Hepatocyte (in vitro differentiated cells): ENCODE data around the gene FKBP6. TPM values are rescaled to one million over a fixed set of nuclear protein-coding genes. Genes with fewer than 3 reads are reported as not detected.
A peak's percentile ranks its signal among the peaks of the same experiment; 100 is the strongest.
"Not testable (repeated sequence)": the region's sequence is repeated elsewhere in the genome, so short reads cannot be mapped to it uniquely, and the experiment has no call there.

Experiments used
- DNase-seq: peaks from one replicate; pipeline ENCODE4 v3.0.0-alpha.2; 2016; ENCODE audit warnings: low spot score
- H2AFZ ChIP-seq: fragments of 200-600 bp; sonication (generic); 2 replicates; pipeline ENCODE4 v1.6.0; 2016; ENCODE audit warnings: antibody characterized with exemption, mild to moderate bottlenecking
- H3K27ac ChIP-seq: fragments of 200-600 bp; sonication (generic); 2 replicates; pipeline ENCODE4 v1.5.1; 2016; ENCODE audit warnings: mild to moderate bottlenecking
- H3K27me3 ChIP-seq: fragments of 200-600 bp; sonication (generic); 2 replicates; pipeline ENCODE4 v1.6.1; 2016
- H3K36me3 ChIP-seq: fragments of 200-600 bp; sonication (generic); replicated peaks from 2 replicates; pipeline ENCODE4 v1.5.1; 2016; ENCODE audit warnings: low read depth; ENCODE audit not compliant: insufficient read depth
- H3K4me1 ChIP-seq: fragments of 200-600 bp; sonication (generic); 2 replicates; pipeline ENCODE4 v1.5.1; 2016; ENCODE audit warnings: mild to moderate bottlenecking, moderate library complexity; ENCODE audit not compliant: insufficient read depth
- H3K4me2 ChIP-seq: fragments of 200-600 bp; sonication (generic); 2 replicates; pipeline ENCODE4 v1.6.0; 2016
- H3K4me3 ChIP-seq: fragments of 200-600 bp; sonication (generic); 2 replicates; pipeline ENCODE4 v1.5.1; 2016; ENCODE audit warnings: mild to moderate bottlenecking
- H3K79me2 ChIP-seq: fragments of 200-600 bp; sonication (generic); 2 replicates; pipeline ENCODE4 v1.6.0; 2017; ENCODE audit warnings: mild to moderate bottlenecking
- H3K9me2 ChIP-seq: fragments of 200-600 bp; sonication (generic); replicated peaks from 2 replicates; pipeline ENCODE4 v1.6.0; 2017; ENCODE audit warnings: mild to moderate bottlenecking; ENCODE audit not compliant: insufficient read depth
- H3K9me3 ChIP-seq: fragments of 200-600 bp; sonication (generic); 2 replicates; pipeline ENCODE4 v1.5.1; 2016; ENCODE audit warnings: low read depth, mild to moderate bottlenecking
- H4K20me1 ChIP-seq: fragments of 200-600 bp; sonication (generic); 2 replicates; pipeline ENCODE4 v1.6.0; 2016; ENCODE audit warnings: mild to moderate bottlenecking; ENCODE audit not compliant: insufficient read depth, poor library complexity, severe bottlenecking
- EZH2 ChIP-seq: fragments of 200-600 bp; sonication (generic); IDR thresholded peaks from 2 replicates; pipeline ENCODE4 v1.6.1; 2016; ENCODE audit warnings: antibody characterized with exemption, mild to moderate bottlenecking, borderline replicate concordance
- EZH2phosphoT487 ChIP-seq: fragments of 200-600 bp; sonication (generic); IDR thresholded peaks from one replicate; pipeline ENCODE4 v1.6.1; 2018; ENCODE audit warnings: antibody characterized with exemption, mild to moderate bottlenecking, low read depth, moderate library complexity; ENCODE audit not compliant: unreplicated experiment, severe bottlenecking
- WGBS: methylation state at CpG from one replicate; pipeline ENCODE4 v1.1.6; 2016; ENCODE audit warnings: low lambda C conversion rate; ENCODE audit errors: missing lambda C conversion rate; 5-methylcytosine and 5-hydroxymethylcytosine counted together
- polyA plus RNA-seq: library from polyadenylated mRNA; unstranded; fragments of >200 nt; fragmentation: Nextera tagmentation; extraction: Ambion mirVana; gene quantifications from 2 replicates; pipeline ENCODE4 v1.2.1, GENCODE V29; 2016
- total RNA-seq: library from RNA; depleted of rRNA; stranded (reverse); fragments of >200 nt; gene quantifications from 2 replicates; pipeline ENCODE4 v1.2.3, GENCODE V29; 2014
- TF ChIP-seq, protein P1 (sequence below): fragments of 200-600 bp; sonication (generic); IDR thresholded peaks from 2 replicates; pipeline ENCODE4 v1.5.1; 2016; ENCODE audit warnings: antibody characterized with exemption, mild to moderate bottlenecking; ENCODE audit not compliant: poor library complexity

Gene FKBP6
- total and polyA plus RNA-seq, 2 experiments from 2014 or later, result 0.17 TPM; not detected in 1

DNA sequence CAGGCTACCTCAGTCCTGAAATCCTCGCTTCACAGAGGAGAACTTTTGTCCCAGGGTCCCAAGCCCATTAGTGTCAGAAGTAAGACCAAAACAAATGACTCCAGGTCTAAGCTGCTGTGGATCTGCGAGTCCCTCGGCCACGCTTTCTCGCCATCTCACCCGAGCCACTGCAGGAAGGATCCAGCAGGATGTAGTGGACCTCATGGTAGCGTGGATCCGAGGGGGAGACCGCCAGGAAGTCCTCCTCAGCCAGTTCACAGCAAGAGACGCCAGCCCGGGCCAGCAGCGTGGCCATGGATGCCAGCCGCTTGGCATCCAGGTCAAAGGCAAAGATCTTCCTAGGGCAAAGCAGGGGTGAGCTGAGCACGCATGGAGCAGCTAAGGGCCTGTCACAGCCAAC is 23.9 kb upstream of the FKBP6 start:
- H2AFZ ChIP-seq, result no peak overlapping the region
- H3K36me3 ChIP-seq, result no peaks in the 10 kb centered on the region
- peaks cover 7% of the 10 kb centered on the region for H3K4me1 ChIP-seq
- H4K20me1 ChIP-seq, result no peaks in the 10 kb centered on the region
- H3K27me3 ChIP-seq, result no peaks in the 10 kb centered on the region
- H3K9me2 ChIP-seq, result no peaks in the 10 kb centered on the region
- no peaks in the 10 kb centered on the region for H3K9me3 ChIP-seq
- 96% methylated on average over 14 of the region's 14 CpGs for WGBS
- no peak overlapping the region for H3K27ac ChIP-seq
- TF ChIP-seq EZH2phosphoT487, result no peak
- TF ChIP-seq, protein P1, sequence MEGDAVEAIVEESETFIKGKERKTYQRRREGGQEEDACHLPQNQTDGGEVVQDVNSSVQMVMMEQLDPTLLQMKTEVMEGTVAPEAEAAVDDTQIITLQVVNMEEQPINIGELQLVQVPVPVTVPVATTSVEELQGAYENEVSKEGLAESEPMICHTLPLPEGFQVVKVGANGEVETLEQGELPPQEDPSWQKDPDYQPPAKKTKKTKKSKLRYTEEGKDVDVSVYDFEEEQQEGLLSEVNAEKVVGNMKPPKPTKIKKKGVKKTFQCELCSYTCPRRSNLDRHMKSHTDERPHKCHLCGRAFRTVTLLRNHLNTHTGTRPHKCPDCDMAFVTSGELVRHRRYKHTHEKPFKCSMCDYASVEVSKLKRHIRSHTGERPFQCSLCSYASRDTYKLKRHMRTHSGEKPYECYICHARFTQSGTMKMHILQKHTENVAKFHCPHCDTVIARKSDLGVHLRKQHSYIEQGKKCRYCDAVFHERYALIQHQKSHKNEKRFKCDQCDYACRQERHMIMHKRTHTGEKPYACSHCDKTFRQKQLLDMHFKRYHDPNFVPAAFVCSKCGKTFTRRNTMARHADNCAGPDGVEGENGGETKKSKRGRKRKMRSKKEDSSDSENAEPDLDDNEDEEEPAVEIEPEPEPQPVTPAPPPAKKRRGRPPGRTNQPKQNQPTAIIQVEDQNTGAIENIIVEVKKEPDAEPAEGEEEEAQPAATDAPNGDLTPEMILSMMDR, result no peak
- no peak for DNase-seq
- peaks cover 7% of the 10 kb centered on the region for H3K79me2 ChIP-seq
- no peak overlapping the region for H3K4me2 ChIP-seq
- no peak overlapping the region for H3K4me3 ChIP-seq

DNA sequence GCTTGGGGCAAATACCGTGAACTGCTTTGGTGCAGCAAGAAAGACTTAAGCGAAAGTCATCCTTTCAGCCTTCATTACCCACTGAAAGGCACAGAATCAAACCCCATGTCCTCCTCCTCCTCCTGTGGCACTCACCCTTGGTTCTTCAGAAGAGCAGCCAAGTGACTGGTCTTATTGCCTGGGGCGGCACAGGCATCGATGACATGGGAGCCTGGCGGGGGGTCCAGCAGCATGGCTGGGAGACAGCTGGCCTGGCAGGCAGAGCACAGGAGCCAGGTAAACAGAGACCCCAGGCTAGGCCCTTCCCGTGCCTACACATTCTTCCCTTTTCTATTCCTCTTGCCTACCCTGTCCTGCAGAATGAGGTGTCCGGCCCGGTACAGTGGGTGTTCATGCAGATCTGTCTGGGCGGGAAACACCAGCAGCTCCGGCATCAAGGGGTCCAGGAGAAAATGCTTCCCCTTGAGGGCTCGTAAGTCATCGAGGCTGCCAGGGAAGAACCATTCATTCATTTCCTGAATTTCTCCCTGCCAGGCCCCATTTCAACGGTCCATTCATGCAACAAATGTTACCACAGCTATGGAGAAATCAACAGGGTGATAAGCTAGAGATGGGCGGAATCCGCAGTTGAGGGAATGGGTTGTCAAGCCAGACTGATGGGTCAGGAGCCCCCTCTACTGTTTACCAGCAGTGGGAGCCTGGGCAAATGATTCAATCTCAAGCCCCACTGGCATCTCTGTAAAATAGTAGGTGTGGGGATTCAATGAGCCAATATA is 23.2 kb upstream of the FKBP6 start:
- not testable (repeated sequence) for H3K9me2 ChIP-seq, H3K36me3 ChIP-seq, H3K9me3 ChIP-seq, H3K79me2 ChIP-seq, H4K20me1 ChIP-seq, DNase-seq, H3K4me3 ChIP-seq, H3K27me3 ChIP-seq, H2AFZ ChIP-seq, H3K27ac ChIP-seq, H3K4me1 ChIP-seq, H3K4me2 ChIP-seq
- 87% methylated on average over 12 of the region's 15 CpGs for WGBS

DNA sequence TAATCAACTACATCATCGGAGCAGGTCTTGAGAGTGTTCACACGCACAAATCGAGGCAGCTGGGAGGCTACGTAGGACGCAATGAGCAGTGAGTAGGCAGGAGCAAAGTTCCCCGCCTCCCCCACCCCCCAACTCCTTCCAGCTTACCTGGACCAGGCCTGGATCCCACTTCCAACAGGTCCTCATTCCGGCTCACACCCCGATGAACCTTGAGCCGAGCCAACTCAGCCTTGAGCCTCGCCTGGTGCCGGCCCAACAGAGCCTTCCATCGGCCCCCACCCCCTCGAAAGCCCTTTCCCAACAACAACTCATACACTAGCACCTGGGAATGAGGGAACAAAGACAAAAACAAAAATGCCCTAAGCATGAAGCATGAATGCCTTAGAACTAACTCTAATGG is 20.5 kb upstream of the FKBP6 start:
- TF ChIP-seq EZH2phosphoT487 (no peak), EZH2 (no peak)
- TF ChIP-seq, protein P1, result no peak
- DNase-seq, result no peak
- no peaks in the 10 kb centered on the region for H3K9me3 ChIP-seq
- peaks cover 8% of the 10 kb centered on the region for H3K79me2 ChIP-seq
- no peaks in the 10 kb centered on the region for H4K20me1 ChIP-seq
- no peaks in the 10 kb centered on the region for H3K9me2 ChIP-seq
- 96% methylated on average over 13 of the region's 13 CpGs for WGBS
- H3K36me3 ChIP-seq, result no peaks in the 10 kb centered on the region
- peak overlapping the region; percentile 91 for H3K4me2 ChIP-seq
- H3K27ac ChIP-seq, result no peak overlapping the region
- H3K4me1 ChIP-seq, result peaks cover 8% of the 10 kb centered on the region
- no peak overlapping the region for H3K4me3 ChIP-seq
- no peak overlapping the region for H2AFZ ChIP-seq
- no peaks in the 10 kb centered on the region for H3K27me3 ChIP-seq

DNA sequence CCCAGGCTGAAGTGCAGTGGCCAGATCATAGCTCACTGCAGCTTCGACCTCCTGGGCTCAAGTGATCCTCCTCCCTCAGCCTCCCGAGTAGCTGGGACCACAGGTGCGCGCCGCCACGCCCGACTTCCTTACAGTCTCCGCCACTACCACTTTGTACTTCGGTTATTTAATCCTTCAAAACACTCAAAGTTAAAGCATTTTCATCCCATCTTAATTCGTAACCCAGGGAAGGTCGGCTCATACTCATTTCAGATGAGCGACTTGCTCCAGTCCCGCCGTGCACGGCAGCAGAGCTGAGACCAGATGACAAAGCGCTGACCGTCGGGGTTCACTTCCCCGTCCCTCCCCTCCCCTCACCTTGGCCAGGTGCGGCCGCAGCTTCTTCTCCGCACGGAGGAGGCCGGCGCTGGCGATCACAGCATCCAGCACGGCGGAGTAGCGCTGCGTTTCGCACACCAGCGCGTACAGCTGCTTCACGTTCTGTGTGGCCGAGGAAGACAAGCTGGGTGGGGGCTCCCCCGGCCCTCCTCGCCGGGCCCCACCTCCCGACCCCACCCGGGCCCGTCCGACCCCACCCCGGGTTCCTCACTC is 19.8 kb upstream of the FKBP6 start:
- peaks cover 8% of the 10 kb centered on the region for H3K4me1 ChIP-seq
- peaks cover 8% of the 10 kb centered on the region for H3K79me2 ChIP-seq
- H3K36me3 ChIP-seq, result no peaks in the 10 kb centered on the region
- peak overlapping the region; percentile 75 for H3K4me3 ChIP-seq
- H3K9me3 ChIP-seq, result no peaks in the 10 kb centered on the region
- peak overlapping the region; percentile 91 for H3K4me2 ChIP-seq
- peak overlapping the region; percentile 90 for H2AFZ ChIP-seq
- H3K27me3 ChIP-seq, result no peaks in the 10 kb centered on the region
- DNase-seq, result peak; percentile 36
- TF ChIP-seq EZH2 (no peak), EZH2phosphoT487 (no peak)
- TF ChIP-seq, protein P1, result no peak
- no peaks in the 10 kb centered on the region for H3K9me2 ChIP-seq
- peak overlapping the region; percentile 53 for H3K27ac ChIP-seq
- 14% methylated on average over 31 of the region's 43 CpGs for WGBS
- no peaks in the 10 kb centered on the region for H4K20me1 ChIP-seq
